GM21360 (cell line): ENCODE results near the gene CEP350.
"Not testable (repeated sequence)": the region's sequence is repeated elsewhere in the genome, so short reads cannot be mapped to it uniquely, and the experiment has no call there.

Experiments used
- ATAC-seq: cut with Tn5 transposase; IDR thresholded peaks from one replicate; pipeline ENCODE4 v1.9.1; 2021; ENCODE audit warnings: mild to moderate bottlenecking, moderate library complexity; ENCODE audit not compliant: unreplicated experiment

Gene CEP350

GRCh38 chr1:180112984-180113647 is 158.5 kb downstream of the CEP350 start:
- no peak for ATAC-seq

- ATAC-seq = no peak
These were observed 159.9 kb downstream of the CEP350 start for GRCh38 chr1:180114396-180114945.

- ATAC-seq = no peak
These were observed 162.6 kb downstream of the CEP350 start for GRCh38 chr1:180116964-180117763.

GRCh38 chr1:180117764-180118116 is 163.1 kb downstream of the CEP350 start:
- no peak for ATAC-seq

GRCh38 chr1:180119837-180120236 is 165.2 kb downstream of the CEP350 start:
- no peak for ATAC-seq

GRCh38 chr1:180123463-180123936 is 168.9 kb downstream of the CEP350 start:
- ATAC-seq = no peak

- ATAC-seq = no peak
These were observed 176.0 kb downstream of the CEP350 start for GRCh38 chr1:180130651-180131050.

GRCh38 chr1:180131510-180131909 is 176.9 kb downstream of the CEP350 start:
- no peak for ATAC-seq

GRCh38 chr1:180133193-180133592 is 178.6 kb downstream of the CEP350 start:
- ATAC-seq = no peak

GRCh38 chr1:180133688-180134087 is 179.1 kb downstream of the CEP350 start:
- not testable (repeated sequence) for ATAC-seq

GRCh38 chr1:180135535-180135934 is 180.9 kb downstream of the CEP350 start:
- ATAC-seq = no peak

GRCh38 chr1:180136331-180136967 is 181.8 kb downstream of the CEP350 start:
- ATAC-seq = no peak

- ATAC-seq = no peak
These were observed 182.4 kb downstream of the CEP350 start for GRCh38 chr1:180136968-180137356.

GRCh38 chr1:180137776-180138175 is 183.2 kb downstream of the CEP350 start:
- ATAC-seq = no peak

GRCh38 chr1:180141381-180141934 is 186.8 kb downstream of the CEP350 start:
- no peak for ATAC-seq

GRCh38 chr1:180143359-180143758 is 188.7 kb downstream of the CEP350 start:
- ATAC-seq = no peak

- ATAC-seq = no peak
These were observed 190.2 kb downstream of the CEP350 start for GRCh38 chr1:180144659-180145357.

- ATAC-seq = no peak
These were observed 190.8 kb downstream of the CEP350 start for GRCh38 chr1:180145446-180145845.

- ATAC-seq = no peak
These were observed 196.4 kb downstream of the CEP350 start for GRCh38 chr1:180150982-180151381.

- ATAC-seq = no peak
These were observed 196.9 kb downstream of the CEP350 start for GRCh38 chr1:180151508-180151907.

GRCh38 chr1:180152588-180152987 is 198.0 kb downstream of the CEP350 start:
- no peak for ATAC-seq
